Upper lobe of left lung (tissue), 4 donors: Measurements from ENCODE around the gene GRID1.

Source experiments
- EP300 ChIP-seq, 4 donors: sonication (generic); formaldehyde crosslinking; IDR thresholded peaks; one replicate each; pipeline ENCODE4 v1.5.1; 2017; ENCODE audit warnings: antibody characterized with exemption in 4 of 4, control low read depth in 2 of 4
- POLR2AphosphoS5 ChIP-seq, 2 donors: sonication (generic); formaldehyde crosslinking; IDR thresholded peaks; one replicate each; pipeline ENCODE4 v1.5.1; 2017; ENCODE audit warnings: antibody characterized with exemption in 2 of 2

- TF ChIP-seq EP300 (IDR thresholded peaks at IDR 0.05) = no peak
- TF ChIP-seq POLR2AphosphoS5 (IDR thresholded peaks at IDR 0.05) = no peak
Measured at GRCh38 chr10:86242761-86243160, 123.8 kb downstream of the GRID1 start.
